A549 (cell line): ENCODE measurements around the gene RUNX2. TPM values are rescaled to one million over a fixed set of nuclear protein-coding genes. Genes with fewer than 3 reads are reported as not detected.

Experiments used
- ATAC-seq, 2 experiments: fragments of 200-7000 bp in 1 of 2; fragments of >200 bp in 1 of 2; cut with Nextera tagmentation in 1 of 2; cut with Tn5 transposase in 1 of 2; 3 replicates each; pipeline versions ENCODE4 v1.8.0 to v1.9.1; 2018 to 2020; ENCODE audit warnings: mild to moderate bottlenecking in 1 of 2, moderate library complexity in 1 of 2
- CTCF ChIA-PET: fragments of 300-600 bp; sonication (Branson Sonifier 250); formaldehyde crosslinking; extraction: SDS; loops from one replicate; lab custom pipeline; 2021; ENCODE audit warnings: antibody characterized with exemption, inconsistent platforms; lab: Yijun Ruan, JAX
- POLR2A ChIA-PET: fragments of 350-600 bp; formaldehyde crosslinking; extraction: SDS; loops from one replicate; lab custom pipeline; 2021; ENCODE audit warnings: antibody characterized with exemption, inconsistent platforms; lab: Yijun Ruan, JAX
- DNase-seq, 2 experiments: peaks; one replicate each; pipeline versions ENCODE4 v3.0.0 to v3.0.0-alpha.2; 2011 to 2016; ENCODE audit warnings: low read depth in 1 of 2, low spot score in 1 of 2
- FAIRE-seq: peaks from 2 replicates; lab custom pipeline; 2011; peaks lifted over from hg19 to GRCh38; lab: Jason Lieb, UNC
- H3K27ac ChIP-seq, 2 experiments: fragments of >200 bp; sonication (Bioruptor Twin); formaldehyde crosslinking; 3 replicates each; pipeline ENCODE4 v1.5.1; 2016 to 2017
- H3K4me1 ChIP-seq: fragments of >200 bp; sonication (Bioruptor Twin); formaldehyde crosslinking; 3 replicates; pipeline ENCODE4 v1.6.1; 2016
- H3K4me2 ChIP-seq: fragments of >200 bp; sonication (Bioruptor Twin); formaldehyde crosslinking; 3 replicates; pipeline ENCODE4 v1.6.1; 2016
- H3K4me3 ChIP-seq: fragments of >200 bp; sonication (Bioruptor Twin); formaldehyde crosslinking; 3 replicates; pipeline ENCODE4 v1.5.1; 2016
- H3K9me3 ChIP-seq: fragments of >200 bp; sonication (Bioruptor Twin); formaldehyde crosslinking; 3 replicates; pipeline ENCODE4 v1.6.1; 2016
- ATOH8 ChIP-seq: fragments of 250-450 bp; sonication (Bioruptor Pico); IDR thresholded peaks from 2 replicates; pipeline ENCODE4 v1.5.0; 2020; ENCODE audit warnings: low read depth, mild to moderate bottlenecking, moderate library complexity
- BHLHE40 ChIP-seq: IDR thresholded peaks from 2 replicates; pipeline ENCODE4 v1.6.1; 2012; ENCODE audit warnings: low read depth, low read length, inconsistent platforms
- CHD2 ChIP-seq: fragments of 150-350 bp; IDR thresholded peaks from 2 replicates; pipeline ENCODE4 v1.6.1; 2014; ENCODE audit warnings: low read length; ENCODE audit not compliant: partially characterized antibody
- E2F6 ChIP-seq: IDR thresholded peaks from 2 replicates; pipeline ENCODE4 v1.6.1; 2012; ENCODE audit warnings: low read depth, borderline replicate concordance
- EHF ChIP-seq: fragments of 250-450 bp; sonication (Bioruptor Pico); IDR thresholded peaks from 2 replicates; pipeline ENCODE4 v1.5.0; 2020; ENCODE audit warnings: mild to moderate bottlenecking
- EP300 ChIP-seq, 2 experiments: fragments of >200 bp; sonication (Bioruptor Twin); formaldehyde crosslinking; IDR thresholded peaks; 2 replicates in 1 of 2; 3 replicates in 1 of 2; pipeline ENCODE4 v1.6.1; 2016 to 2017
- FOSB ChIP-seq: fragments of 250-450 bp; sonication (Bioruptor Pico); IDR thresholded peaks from 2 replicates; pipeline ENCODE4 v1.5.0; 2020; ENCODE audit warnings: mild to moderate bottlenecking, moderate library complexity
- FOXS1 ChIP-seq: fragments of 250-450 bp; sonication (Bioruptor Pico); IDR thresholded peaks from 2 replicates; pipeline ENCODE4 v1.5.0; 2020; ENCODE audit warnings: mild to moderate bottlenecking, moderate library complexity
- HMGXB4 ChIP-seq: fragments of 250-450 bp; sonication (Bioruptor Pico); IDR thresholded peaks from 2 replicates; pipeline ENCODE4 v1.5.0; 2021; ENCODE audit warnings: mild to moderate bottlenecking, moderate library complexity, borderline replicate concordance
- JUN ChIP-seq, 2 experiments: fragments of >200 bp; sonication (Bioruptor Twin); formaldehyde crosslinking; IDR thresholded peaks; 2 replicates in 1 of 2; 3 replicates in 1 of 2; pipeline ENCODE4 v1.6.1; 2016 to 2017
- MAFK ChIP-seq: fragments of 450-650 bp; IDR thresholded peaks from 2 replicates; pipeline ENCODE4 v1.6.1; 2014; ENCODE audit not compliant: partially characterized antibody
- MAX ChIP-seq: IDR thresholded peaks from 2 replicates; pipeline ENCODE4 v1.6.1; 2012
- MYC ChIP-seq: IDR thresholded peaks from 2 replicates; pipeline ENCODE4 v1.6.1; 2012; ENCODE audit warnings: mild to moderate bottlenecking, inconsistent platforms, low read length, improper control_type of control experiment, borderline replicate concordance
- NR3C1 ChIP-seq: fragments of >200 bp; sonication (Bioruptor Twin); formaldehyde crosslinking; IDR thresholded peaks from 3 replicates; pipeline ENCODE4 v1.6.1; 2017
- PHF8 ChIP-seq: fragments of 200-600 bp; sonication (generic); IDR thresholded peaks from 2 replicates; pipeline ENCODE4 v1.6.1; 2016; ENCODE audit warnings: low read depth, mild to moderate bottlenecking, antibody characterized with exemption, moderate library complexity, borderline replicate concordance
- POLR2A ChIP-seq: IDR thresholded peaks from 2 replicates; pipeline ENCODE4 v1.6.1; 2012; ENCODE audit warnings: mild to moderate bottlenecking, low read length
- POLR2AphosphoS2 ChIP-seq: conservative IDR thresholded peaks from 2 replicates; pipeline ENCODE4 v1.6.1; 2012; ENCODE audit warnings: low read length, improper control_type of control experiment, inconsistent platforms
- RAD21 ChIP-seq, 2 experiments: fragments of >200 bp in 1 of 2; sonication (Bioruptor Twin) in 1 of 2; formaldehyde crosslinking in 1 of 2; IDR thresholded peaks in 1 of 2; conservative IDR thresholded peaks in 1 of 2; 2 replicates in 1 of 2; 3 replicates in 1 of 2; pipeline ENCODE4 v1.6.1; 2012 to 2018; ENCODE audit warnings: inconsistent platforms in 1 of 2
- RARB ChIP-seq: fragments of 250-450 bp; sonication (Bioruptor Pico); IDR thresholded peaks from 2 replicates; pipeline ENCODE4 v1.8.0; 2021; ENCODE audit warnings: mild to moderate bottlenecking, moderate library complexity
- RFX5 ChIP-seq: fragments of 450-650 bp; IDR thresholded peaks from 2 replicates; pipeline ENCODE4 v1.7.1; 2014; ENCODE audit warnings: antibody characterized with exemption, mild to moderate bottlenecking, moderate library complexity
- RNF2 ChIP-seq: fragments of 200-600 bp; sonication (generic); IDR thresholded peaks from 2 replicates; pipeline ENCODE4 v1.6.1; 2016; ENCODE audit warnings: low read depth, mild to moderate bottlenecking, antibody characterized with exemption, moderate library complexity, borderline replicate concordance
- SMC3 ChIP-seq: fragments of >200 bp; sonication (Bioruptor Twin); formaldehyde crosslinking; IDR thresholded peaks from 3 replicates; pipeline ENCODE4 v1.6.1; 2018; ENCODE audit warnings: inconsistent platforms
- SREBF2 ChIP-seq: fragments of 450-650 bp; IDR thresholded peaks from 2 replicates; pipeline ENCODE4 v1.6.1; 2014; ENCODE audit warnings: mild to moderate bottlenecking, moderate library complexity
- TFCP2L1 ChIP-seq: fragments of 250-450 bp; sonication (Bioruptor Pico); IDR thresholded peaks from 2 replicates; pipeline ENCODE4 v1.5.0; 2021; ENCODE audit warnings: mild to moderate bottlenecking
- ZFP36 ChIP-seq: fragments of 450-650 bp; IDR thresholded peaks from 2 replicates; pipeline ENCODE4 v1.6.1; 2014; ENCODE audit warnings: borderline replicate concordance; ENCODE audit not compliant: partially characterized antibody
- ZNF302 ChIP-seq: fragments of 250-450 bp; sonication (Bioruptor Pico); IDR thresholded peaks from 2 replicates; pipeline ENCODE4 v1.9.0; 2021; ENCODE audit warnings: inconsistent platforms, mild to moderate bottlenecking, moderate library complexity
- ZSCAN20 ChIP-seq: fragments of 250-450 bp; sonication (Bioruptor Pico); IDR thresholded peaks from 2 replicates; pipeline ENCODE4 v1.8.0; 2022; ENCODE audit warnings: mild to moderate bottlenecking, moderate library complexity
- WGBS: methylation state at CpG from one replicate; pipeline ENCODE4 v1.1.6; 2017; ENCODE audit errors: missing lambda C conversion rate; 5-methylcytosine and 5-hydroxymethylcytosine counted together
- polyA plus RNA-seq, 4 experiments: library from polyadenylated mRNA; depleted of rRNA in 3 of 4; stranded (reverse); fragments of >200 nt; fragmentation: RNase III in 1 of 4; extraction: RNeasy Plus Mini Kit Qiagen cat#74134 plus additional on column Dnase treatment in 1 of 4; gene quantifications; 2 replicates in 3 of 4; 3 replicates in 1 of 4; pipeline ENCODE4 v1.2.3, GENCODE V29; 2011 to 2017

RUNX2 gene
- polyA plus RNA-seq, 2 of the 4 experiments (the other 2 are of a cell fraction), result 0.13 to 0.83 TPM

- TF ChIP-seq RAD21 (conservative IDR thresholded peaks at IDR 0.05 in 1 of 2, IDR thresholded peaks at IDR 0.05 in 1 of 2), result no peak
- TF ChIP-seq POLR2A, result no peak
Measured at GRCh38 chr6:45569210-45569945, 241.2 kb downstream of the RUNX2 start (continued).

- WGBS, result 67% methylated on average over 3 of the region's 3 CpGs
- no peak overlapping the region for H3K4me3 ChIP-seq
- POLR2A ChIA-PET, result no interaction called here
- ATAC-seq (no peak), FAIRE-seq (no peak), DNase-seq (no peak)
- no peak overlapping the region for H3K27ac ChIP-seq
- CTCF ChIA-PET, result interaction anchor here (0.5 to 0.9 kb wide), 3 partner anchors 11 to 154 kb away, joined by 3 read pairs; no protein-coding TSS in a partner anchor
- no peaks in the 10 kb centered on the region for H3K9me3 ChIP-seq
- H3K4me2 ChIP-seq, result no peak overlapping the region
- TF ChIP-seq ZNF302 (CRISPR knock-in tag), result no peak
- TF ChIP-seq SMC3, result no peak
- no peak for TF ChIP-seq FOXS1
- TF ChIP-seq JUN (IDR thresholded peaks at IDR 0.05), result no peak
- TF ChIP-seq RARB (CRISPR knock-in tag), result no peak
- TF ChIP-seq MAFK, result no peak
- TF ChIP-seq CHD2, result no peak
- TF ChIP-seq ZSCAN20, result no peak
- TF ChIP-seq SREBF2, result no peak
- H3K4me1 ChIP-seq, result no peaks in the 10 kb centered on the region
Measured at GRCh38 chr6:45571159-45571558, 243.0 kb downstream of the RUNX2 start.

GRCh38 chr6:45572833-45573232 is 244.7 kb downstream of the RUNX2 start:
- WGBS, result 65% methylated on average over 4 of the region's 4 CpGs
- CTCF ChIA-PET, result no interaction called here
- ATAC-seq (no peak), DNase-seq (no peak)
- POLR2A ChIA-PET, result no interaction called here
- H3K27ac ChIP-seq, result no peak overlapping the region
- H3K4me3 ChIP-seq, result no peak overlapping the region
- no peak overlapping the region for H3K4me2 ChIP-seq
- TF ChIP-seq ZFP36 (no peak), RFX5 (no peak), NR3C1 (no peak), EHF (CRISPR knock-in tag) (no peak), SREBF2 (no peak), FOSB (CRISPR knock-in tag) (no peak), PHF8 (no peak), POLR2A (no peak), ATOH8 (no peak), BHLHE40 (no peak), EP300 (IDR thresholded peaks at IDR 0.05) (no peak), RNF2 (no peak), JUN (IDR thresholded peaks at IDR 0.05) (no peak), POLR2AphosphoS2 (no peak), TFCP2L1 (CRISPR knock-in tag) (no peak), MYC (no peak), ZNF302 (CRISPR knock-in tag) (no peak), MAX (no peak), E2F6 (no peak), HMGXB4 (no peak)
- TF ChIP-seq, all 56 proteins: peak for 0
- H3K4me1 ChIP-seq, result no peaks in the 10 kb centered on the region
- H3K9me3 ChIP-seq, result no peaks in the 10 kb centered on the region
- no peak for FAIRE-seq
